PC-9 (cell line): ENCODE data around the gene ASTN2. TPM values are rescaled to one million over a fixed set of nuclear protein-coding genes. Genes with fewer than 3 reads are reported as not detected.

ENCODE experiments used
- BruUV-seq: library from RNA; stranded (reverse); fragments of 400-500 nt; replicated peaks from 2 replicates; lab custom pipeline; 2021; lab: Mats Ljungman, UMichigan
- CTCF ChIA-PET: fragments of 300-600 bp; sonication (Branson Sonifier 250); formaldehyde crosslinking; loops from one replicate; lab custom pipeline; 2022; ENCODE audit warnings: antibody characterized with exemption; lab: Charles Lee
- POLR2A ChIA-PET: fragments of 300-600 bp; sonication (Branson Sonifier 250); formaldehyde crosslinking; loops from one replicate; lab custom pipeline; 2022; ENCODE audit warnings: antibody characterized with exemption; ENCODE audit not compliant: unreplicated experiment; lab: Charles Lee
- DNase-seq, 2 experiments: peaks; one replicate each; pipeline versions ENCODE4 v3.0.0 to v3.0.0-alpha.2; 2015 to 2022; ENCODE audit warnings: mixed read lengths in 1 of 2
- H2AFZ ChIP-seq: fragments of 200-600 bp; sonication (generic); 2 replicates; pipeline ENCODE4 v1.8.1; 2017; ENCODE audit warnings: antibody characterized with exemption
- H3F3A ChIP-seq: fragments of 200-600 bp; sonication (generic); 2 replicates; pipeline ENCODE4 v1.8.1; 2017; ENCODE audit warnings: antibody characterized with exemption, mild to moderate bottlenecking, low read depth; ENCODE audit not compliant: insufficient read depth
- H3K27ac ChIP-seq: fragments of 200-600 bp; sonication (generic); 2 replicates; pipeline ENCODE4 v1.6.1; 2016; ENCODE audit warnings: mixed run types
- H3K27me3 ChIP-seq: fragments of 200-600 bp; sonication (generic); 2 replicates; pipeline ENCODE4 v1.6.1; 2016; ENCODE audit warnings: low read depth, mixed run types; ENCODE audit not compliant: insufficient read depth
- H3K36me3 ChIP-seq: fragments of 200-600 bp; sonication (generic); 2 replicates; pipeline ENCODE4 v1.6.1; 2016; ENCODE audit warnings: low read depth, mixed run types
- H3K4me1 ChIP-seq: fragments of 200-600 bp; sonication (generic); replicated peaks from 2 replicates; pipeline ENCODE4 v1.6.1; 2016; ENCODE audit warnings: mixed run types; ENCODE audit not compliant: insufficient read depth
- H3K4me2 ChIP-seq: fragments of 200-600 bp; sonication (generic); 2 replicates; pipeline ENCODE4 v1.6.1; 2017; ENCODE audit warnings: mixed run types
- H3K4me3 ChIP-seq: fragments of 200-600 bp; sonication (generic); 2 replicates; pipeline ENCODE4 v1.6.1; 2016; ENCODE audit warnings: mixed run types
- H3K79me2 ChIP-seq: fragments of 200-600 bp; sonication (generic); 2 replicates; pipeline ENCODE4 v1.6.1; 2017; ENCODE audit warnings: low read depth, mixed run types
- H3K9me2 ChIP-seq: fragments of 200-600 bp; sonication (generic); 2 replicates; pipeline ENCODE4 v1.8.1; 2017; ENCODE audit warnings: mild to moderate bottlenecking; ENCODE audit not compliant: insufficient read depth
- H3K9me3 ChIP-seq: fragments of 200-600 bp; sonication (generic); 2 replicates; pipeline ENCODE4 v1.8.1; 2016; ENCODE audit warnings: low read depth; ENCODE audit not compliant: insufficient read depth
- H4K20me1 ChIP-seq: fragments of 200-600 bp; sonication (generic); 2 replicates; pipeline ENCODE4 v1.8.1; 2017; ENCODE audit not compliant: insufficient read depth
- EZH2 ChIP-seq: fragments of 200-600 bp; sonication (generic); IDR thresholded peaks from 2 replicates; pipeline ENCODE4 v1.8.0; 2017; ENCODE audit warnings: antibody characterized with exemption, low read depth
- intact Hi-C: fragments of 100-400 bp; cut with micrococcal nuclease; formaldehyde crosslinking; loops from one replicate; pipeline ENCODE4 v1.10.0; 2022; ENCODE audit not compliant: unreplicated experiment
- total RNA-seq: library from RNA; stranded (reverse); gene quantifications from 2 replicates; pipeline ENCODE4 v1.2.3, GENCODE V29; 2021
- TF ChIP-seq, protein P1 (sequence below): fragments of 200-600 bp; sonication (generic); conservative IDR thresholded peaks from 2 replicates; pipeline ENCODE4 v1.6.1; 2017; ENCODE audit warnings: mixed run types, antibody characterized with exemption, mild to moderate bottlenecking, moderate library complexity

ASTN2 gene
- total RNA-seq, 1 experiment from 2014 or later = 6.2 TPM

DNA sequence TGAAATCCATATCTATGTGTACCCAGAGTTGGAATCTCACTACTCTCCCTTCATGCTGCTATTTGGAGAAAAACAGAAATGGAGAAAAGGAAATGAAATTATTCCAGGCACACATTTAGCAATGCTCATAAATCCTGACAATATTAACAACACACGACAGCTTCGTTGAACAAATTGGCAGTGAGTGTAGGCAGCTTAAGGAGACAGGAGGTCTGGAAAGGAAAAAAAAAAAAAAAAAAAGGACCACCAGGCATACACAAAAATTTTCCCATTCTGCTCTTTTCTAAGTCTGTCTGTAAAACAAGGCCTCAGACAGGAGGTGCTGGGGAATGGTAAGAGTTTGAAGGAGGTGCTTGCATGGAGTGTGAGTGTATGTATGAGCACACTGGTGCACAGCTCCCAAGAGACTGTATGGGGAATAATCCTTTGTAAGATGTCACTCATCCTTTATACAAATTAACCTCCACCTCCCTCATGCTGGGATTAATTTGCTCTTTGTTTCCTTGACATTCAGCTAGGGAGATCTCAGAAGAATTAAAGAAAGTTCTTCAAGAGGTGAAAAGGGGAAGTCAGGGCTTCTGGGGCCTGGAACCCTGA is 78.9 kb downstream of the ASTN2 start:
- intact Hi-C loops = no loop called here
- Histone ChIP-seq H3K79me2 (no peaks in the 10 kb centered on the region), H3K4me3 (no peak overlapping the region), H3F3A (no peaks in the 10 kb centered on the region), H2AFZ (no peak overlapping the region), H3K36me3 (no peaks in the 10 kb centered on the region), H3K27ac (no peak overlapping the region), H4K20me1 (no peaks in the 10 kb centered on the region), H3K9me2 (no peaks in the 10 kb centered on the region), H3K27me3 (no peaks in the 10 kb centered on the region), H3K4me2 (no peak overlapping the region), H3K9me3 (no peaks in the 10 kb centered on the region), H3K4me1 (no peaks in the 10 kb centered on the region)
- POLR2A ChIA-PET = no interaction called here
- no peak for TF ChIP-seq EZH2
- TF ChIP-seq, protein P1, sequence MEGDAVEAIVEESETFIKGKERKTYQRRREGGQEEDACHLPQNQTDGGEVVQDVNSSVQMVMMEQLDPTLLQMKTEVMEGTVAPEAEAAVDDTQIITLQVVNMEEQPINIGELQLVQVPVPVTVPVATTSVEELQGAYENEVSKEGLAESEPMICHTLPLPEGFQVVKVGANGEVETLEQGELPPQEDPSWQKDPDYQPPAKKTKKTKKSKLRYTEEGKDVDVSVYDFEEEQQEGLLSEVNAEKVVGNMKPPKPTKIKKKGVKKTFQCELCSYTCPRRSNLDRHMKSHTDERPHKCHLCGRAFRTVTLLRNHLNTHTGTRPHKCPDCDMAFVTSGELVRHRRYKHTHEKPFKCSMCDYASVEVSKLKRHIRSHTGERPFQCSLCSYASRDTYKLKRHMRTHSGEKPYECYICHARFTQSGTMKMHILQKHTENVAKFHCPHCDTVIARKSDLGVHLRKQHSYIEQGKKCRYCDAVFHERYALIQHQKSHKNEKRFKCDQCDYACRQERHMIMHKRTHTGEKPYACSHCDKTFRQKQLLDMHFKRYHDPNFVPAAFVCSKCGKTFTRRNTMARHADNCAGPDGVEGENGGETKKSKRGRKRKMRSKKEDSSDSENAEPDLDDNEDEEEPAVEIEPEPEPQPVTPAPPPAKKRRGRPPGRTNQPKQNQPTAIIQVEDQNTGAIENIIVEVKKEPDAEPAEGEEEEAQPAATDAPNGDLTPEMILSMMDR = no peak
- no TSS peak for BruUV-seq
- CTCF ChIA-PET = interaction anchor here (0.7 kb wide), 1 partner anchor 1040 kb away, joined by 4 read pairs; no protein-coding TSS in a partner anchor
- DNase-seq = no peak

DNA sequence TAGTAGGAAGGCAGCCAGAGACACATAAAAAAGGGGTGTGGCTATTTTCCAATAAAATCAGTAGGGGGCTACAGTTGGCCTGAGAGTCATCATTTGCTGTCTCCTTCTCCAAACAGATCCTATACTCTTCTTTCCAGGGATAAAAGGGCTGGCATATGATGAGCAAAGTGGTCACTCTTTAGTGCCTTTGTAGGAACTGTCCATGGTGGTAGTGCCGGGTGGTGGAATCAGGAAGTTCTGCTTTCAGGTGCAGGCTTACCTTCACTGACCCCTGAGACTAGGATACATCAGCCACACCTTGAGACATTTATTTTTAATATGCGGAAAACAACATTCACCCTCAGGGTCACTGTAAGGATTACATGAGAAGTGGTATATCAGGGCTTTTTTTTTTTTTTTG is 80.8 kb downstream of the ASTN2 start:
- H3K4me3 ChIP-seq = no peak overlapping the region
- CTCF ChIA-PET = no interaction called here
- H3K4me1 ChIP-seq = no peaks in the 10 kb centered on the region
- H3K79me2 ChIP-seq = no peaks in the 10 kb centered on the region
- H3K36me3 ChIP-seq = no peaks in the 10 kb centered on the region
- no TSS peak for BruUV-seq
- H3K9me2 ChIP-seq = no peaks in the 10 kb centered on the region
- no peaks in the 10 kb centered on the region for H3K9me3 ChIP-seq
- no peak overlapping the region for H3K4me2 ChIP-seq
- no peak for TF ChIP-seq EZH2
- TF ChIP-seq, protein P1 = no peak
- no peak overlapping the region for H2AFZ ChIP-seq
- POLR2A ChIA-PET = no interaction called here
- no peak for DNase-seq
- H3K27ac ChIP-seq = no peak overlapping the region
- H3F3A ChIP-seq = no peaks in the 10 kb centered on the region
- H4K20me1 ChIP-seq = no peaks in the 10 kb centered on the region
- no peaks in the 10 kb centered on the region for H3K27me3 ChIP-seq
- intact Hi-C loops = no loop called here

DNA sequence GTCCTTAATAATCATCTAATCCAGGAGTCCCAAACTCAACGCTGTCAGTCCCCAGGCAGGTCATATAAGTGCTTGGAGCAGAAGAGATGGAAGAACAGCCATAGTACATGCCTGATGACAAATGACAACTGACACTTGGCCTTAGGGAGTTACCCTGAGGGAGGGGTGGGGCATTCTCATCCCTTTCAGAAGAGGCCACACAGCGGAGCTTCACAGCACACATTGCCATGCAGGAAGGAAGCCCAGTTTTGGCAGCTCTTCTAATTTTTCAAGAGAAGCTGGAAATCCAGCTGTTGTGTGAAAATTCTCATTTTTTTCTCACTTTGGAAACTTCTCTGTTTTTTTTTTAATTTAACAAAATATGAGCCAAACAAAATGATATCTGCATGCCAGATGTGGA is 89.0 kb downstream of the ASTN2 start:
- ChIA-PET POLR2A (no interaction called here), CTCF (no interaction called here)
- Histone ChIP-seq H3K4me1 (no peaks in the 10 kb centered on the region), H3K9me2 (no peaks in the 10 kb centered on the region), H3K4me3 (no peak overlapping the region), H3K27me3 (no peaks in the 10 kb centered on the region), H3K9me3 (no peaks in the 10 kb centered on the region), H3K79me2 (no peaks in the 10 kb centered on the region), H3K27ac (no peak overlapping the region), H3K4me2 (no peak overlapping the region), H2AFZ (no peak overlapping the region), H4K20me1 (no peaks in the 10 kb centered on the region), H3F3A (no peaks in the 10 kb centered on the region), H3K36me3 (no peaks in the 10 kb centered on the region)
- BruUV-seq = no TSS peak
- TF ChIP-seq EZH2 = no peak
- TF ChIP-seq, protein P1 = no peak
- DNase-seq = no peak
- intact Hi-C loops = no loop called here
